Activated CD8-positive, alpha-beta memory T cell treated with anti-CD3 and anti-CD28 coated beads for 36 hours (primary cell): Measurements from ENCODE around the gene TAF10. TPM values are rescaled to one million over a fixed set of nuclear protein-coding genes. Genes with fewer than 3 reads are reported as not detected.

Source experiments
- CTCF ChIA-PET: fragments of 350-600 bp; sonication (Branson Sonifier 250); formaldehyde crosslinking; loops from one replicate; lab custom pipeline; 2021; ENCODE audit warnings: antibody characterized with exemption; lab: Charles Lee
- POLR2A ChIA-PET: fragments of 350-600 bp; sonication (Branson Sonifier 250); formaldehyde crosslinking; loops from one replicate; lab custom pipeline; 2021; ENCODE audit warnings: antibody characterized with exemption; lab: Charles Lee
- total RNA-seq, 2 experiments: library from RNA; stranded (reverse); gene quantifications; one replicate each; pipeline ENCODE4 v1.2.3, GENCODE V29; 2021

Gene TAF10
- total RNA-seq, 2 experiments from 2014 or later = 163 to 176 TPM

- POLR2A ChIA-PET = interaction anchor here (1.0 kb wide), 1 partner anchor 11 kb away, joined by 3 read pairs; the partner anchor contains the start of gene TPP1
- CTCF ChIA-PET = interaction anchor here (0.8 to 1.2 kb wide), 2 partner anchors 11 to 13 kb away, joined by 3 read pairs; partner anchors contain the start of gene TPP1
Observed at GRCh38 chr11:6630632-6631291, 18.7 kb upstream of the TAF10 start.

GRCh38 chr11:6629892-6630631, 18.0 kb upstream of the TAF10 start:
- POLR2A ChIA-PET = no interaction called here
- CTCF ChIA-PET = no interaction called here

- ChIA-PET POLR2A (no interaction called here), CTCF (no interaction called here)
Observed at GRCh38 chr11:6629573-6629891, 17.5 kb upstream of the TAF10 start.

GRCh38 chr11:6628526-6628925, 16.5 kb upstream of the TAF10 start:
- CTCF ChIA-PET = no interaction called here
- POLR2A ChIA-PET = interaction anchor here (0.6 kb wide), 1 partner anchor 46 kb away, joined by 3 read pairs; no protein-coding TSS in a partner anchor

- CTCF ChIA-PET = interaction anchor here (1.3 kb wide), 1 partner anchor 9 kb away, joined by 3 read pairs; no protein-coding TSS in a partner anchor
- POLR2A ChIA-PET = interaction anchor here (0.8 kb wide), 1 partner anchor 9 kb away, joined by 3 read pairs; the partner anchor contains the start of gene TPP1
Observed at GRCh38 chr11:6627762-6628241, 15.8 kb upstream of the TAF10 start.

GRCh38 chr11:6626971-6627761, 15.2 kb upstream of the TAF10 start:
- ChIA-PET CTCF (interaction anchor here (1.0 to 1.3 kb wide), 3 partner anchors 8 to 96 kb away, joined by 3 to 4 read pairs (median 3); partner anchors contain the start of gene MRPL17), POLR2A (interaction anchor here (0.8 kb wide), 1 partner anchor 8 kb away, joined by 3 read pairs; the partner anchor contains the start of gene TPP1)

- ChIA-PET POLR2A (interaction anchor here (0.6 kb wide), 1 partner anchor 68 kb away, joined by 12 read pairs; no protein-coding TSS in a partner anchor), CTCF (interaction anchor here (1.0 kb wide), 1 partner anchor 95 kb away, joined by 3 read pairs; no protein-coding TSS in a partner anchor)
Observed at GRCh38 chr11:6625832-6626420, 13.9 kb upstream of the TAF10 start.

- POLR2A ChIA-PET = no interaction called here
- CTCF ChIA-PET = no interaction called here
Observed at GRCh38 chr11:6625156-6625831, 13.3 kb upstream of the TAF10 start.

- ChIA-PET CTCF (interaction anchor here (1.3 kb wide), 1 partner anchor 12 kb away, joined by 3 read pairs; no protein-coding TSS in a partner anchor), POLR2A (no interaction called here)
Observed at GRCh38 chr11:6623391-6624363, 11.7 kb upstream of the TAF10 start.

GRCh38 chr11:6622261-6623171, 10.5 kb upstream of the TAF10 start:
- POLR2A ChIA-PET = no interaction called here
- CTCF ChIA-PET = no interaction called here

GRCh38 chr11:6621711-6622211, 9.7 kb upstream of the TAF10 start:
- ChIA-PET CTCF (no interaction called here), POLR2A (no interaction called here)

- CTCF ChIA-PET = interaction anchor here (1.0 kb wide), 1 partner anchor 69 kb away, joined by 3 read pairs; no protein-coding TSS in a partner anchor
- POLR2A ChIA-PET = no interaction called here
Observed at GRCh38 chr11:6620636-6621035, 8.6 kb upstream of the TAF10 start.

- POLR2A ChIA-PET = interaction anchor here (1.0 to 2.7 kb wide), 9 partner anchors 9 to 137 kb away, joined by 3 to 21 read pairs (median 6); partner anchors contain the start of genes ARFIP2, MRPL17 and TIMM10B
- CTCF ChIA-PET = interaction anchor here (0.6 to 2.6 kb wide), 13 partner anchors 8 to 75 kb away, joined by 3 to 22 read pairs (median 4); partner anchors contain the start of gene MRPL17
Observed at GRCh38 chr11:6619004-6619745, 7.2 kb upstream of the TAF10 start, which contains the start of gene TPP1. TPP1 (minus strand) TSS chr11:6619422; CDS start chr11:6619400, 22 bp downstream.

- CTCF ChIA-PET = interaction anchor here (0.6 to 2.6 kb wide), 15 partner anchors 8 to 119 kb away, joined by 3 to 22 read pairs (median 4); partner anchors contain the start of gene MRPL17
- POLR2A ChIA-PET = interaction anchor here (0.6 to 2.7 kb wide), 12 partner anchors 9 to 137 kb away, joined by 3 to 21 read pairs (median 3); partner anchors contain the start of genes ARFIP2, MRPL17 and TIMM10B
Observed at GRCh38 chr11:6618117-6619003, 6.3 kb upstream of the TAF10 start.
